HG02610 (cell line): ENCODE measurements around the gene NLRP8.
"Not testable (repeated sequence)": the region's sequence is repeated elsewhere in the genome, so short reads cannot be mapped to it uniquely, and the experiment has no call there.

ENCODE experiments used
- ATAC-seq: cut with Tn5 transposase; IDR thresholded peaks from one replicate; pipeline ENCODE4 v1.9.1; 2021; ENCODE audit warnings: mild to moderate bottlenecking, moderate library complexity; ENCODE audit not compliant: unreplicated experiment

The NLRP8 gene

GRCh38 chr19:55962186-55962585, 14.6 kb downstream of the NLRP8 start:
- ATAC-seq = no peak

- no peak for ATAC-seq
Observed at GRCh38 chr19:55973982-55974381, 26.4 kb downstream of the NLRP8 start.

DNA sequence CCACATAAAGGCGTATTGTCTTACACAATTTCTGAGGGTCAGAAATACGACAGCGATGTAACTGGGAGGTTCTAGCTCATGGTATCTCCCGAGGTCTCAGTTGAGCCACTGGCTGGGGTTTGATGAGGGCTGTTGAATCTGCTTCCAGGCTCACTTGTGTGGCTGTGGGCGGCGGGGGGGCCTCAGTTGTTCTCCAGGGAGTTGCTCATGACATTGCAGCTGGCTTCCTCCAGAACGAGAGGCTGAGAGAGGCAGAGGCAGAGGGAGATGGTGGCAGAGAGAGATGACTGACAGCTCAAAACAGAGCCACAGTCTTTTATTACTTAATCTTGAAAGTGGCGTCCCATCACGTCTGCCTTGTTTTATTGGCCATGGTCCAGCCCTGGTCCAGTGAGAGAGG, 32.8 kb downstream of the NLRP8 start:
- no peak for ATAC-seq

GRCh38 chr19:55985254-55985653, 37.6 kb downstream of the NLRP8 start:
- no peak for ATAC-seq

- no peak for ATAC-seq
Observed at GRCh38 chr19:55986487-55986886, 38.9 kb downstream of the NLRP8 start, which contains the start of gene NLRP5. Gene NLRP5 (plus strand): TSS chr19:55986775.

GRCh38 chr19:55990831-55991230, 43.2 kb downstream of the NLRP8 start:
- no peak for ATAC-seq

GRCh38 chr19:55993492-55993891, 45.9 kb downstream of the NLRP8 start:
- ATAC-seq = no peak

GRCh38 chr19:56014765-56015164, 67.1 kb downstream of the NLRP8 start:
- ATAC-seq = no peak

- no peak for ATAC-seq
Observed at GRCh38 chr19:56015756-56016155, 68.1 kb downstream of the NLRP8 start.

- ATAC-seq = not testable (repeated sequence)
Observed at GRCh38 chr19:56019325-56019724, 71.7 kb downstream of the NLRP8 start.

- ATAC-seq = not testable (repeated sequence)
Observed at GRCh38 chr19:56020355-56020975, 72.8 kb downstream of the NLRP8 start.

DNA sequence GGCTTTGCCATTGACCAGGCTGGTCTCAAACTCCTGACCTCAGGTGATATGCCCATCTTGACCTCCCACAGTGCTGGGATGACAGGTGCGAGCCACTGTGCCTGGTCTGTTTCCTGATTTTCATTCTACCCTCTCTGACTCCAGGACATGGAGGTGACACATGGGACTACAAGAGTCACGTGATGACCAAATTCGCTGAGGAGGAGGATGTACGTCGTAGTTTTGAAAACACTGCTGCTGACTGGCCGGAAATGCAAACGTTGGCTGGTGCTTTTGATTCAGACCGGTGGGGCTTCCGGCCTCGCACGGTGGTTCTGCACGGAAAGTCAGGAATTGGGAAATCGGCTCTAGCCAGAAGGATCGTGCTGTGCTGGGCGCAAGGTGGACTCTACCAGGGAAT, 79.1 kb downstream of the NLRP8 start:
- ATAC-seq = no peak
